NCI-H524 treated with DMSO at 0.1 percent for 48 hours (cell line): ENCODE data around the gene MRAS.
"Not testable (repeated sequence)": the region's sequence is repeated elsewhere in the genome, so short reads cannot be mapped to it uniquely, and the experiment has no call there.

Experiments used
- DNase-seq: peaks from one replicate; lab custom pipeline; 2025; lab: John Stamatoyannopoulos, UW

MRAS gene

DNA sequence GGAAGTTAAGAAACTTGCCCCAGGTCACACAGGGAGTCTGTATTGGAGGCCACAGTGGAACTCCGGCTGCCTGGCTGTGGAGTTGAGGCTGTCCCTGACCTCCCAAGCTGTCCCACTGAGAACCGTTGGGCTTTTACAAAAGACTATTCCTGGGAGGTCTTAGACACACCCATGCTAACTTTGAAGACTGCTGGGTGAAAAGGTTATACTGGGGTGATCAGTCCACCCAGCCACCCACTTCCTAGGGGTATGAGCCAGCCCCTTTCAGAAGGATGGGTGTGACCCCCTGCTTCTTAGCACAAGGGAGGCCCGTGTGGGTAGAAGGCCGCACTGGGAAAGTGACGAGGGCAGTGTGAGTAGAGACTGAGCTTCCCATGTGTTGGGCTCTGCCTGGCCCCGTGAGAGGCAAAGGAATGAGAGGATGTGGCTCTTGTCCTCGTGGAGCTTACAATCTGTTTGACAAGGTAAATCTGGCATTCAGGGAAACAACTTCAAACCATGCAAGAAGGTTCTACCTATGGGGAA, 19.0 kb downstream of the MRAS start:
- no peak for DNase-seq

DNA sequence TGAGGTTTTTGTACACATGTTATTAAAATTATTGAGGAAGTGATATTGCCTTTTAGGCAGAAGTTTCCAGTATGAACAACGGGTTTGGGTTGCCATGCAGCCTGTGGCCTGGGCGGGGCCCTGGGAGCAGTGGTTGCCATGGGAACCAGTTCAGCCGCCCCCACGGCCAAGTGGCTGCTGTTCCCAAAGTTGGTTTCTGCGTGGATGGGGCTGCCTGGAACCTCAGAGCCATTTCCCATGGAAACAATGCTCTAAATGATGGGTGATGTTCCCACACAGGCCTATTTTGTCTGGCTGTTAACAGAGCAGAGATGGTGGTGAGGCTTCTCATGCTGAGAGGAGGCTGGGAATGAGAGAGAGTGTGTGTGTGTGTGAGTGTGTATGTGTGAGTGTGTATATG, 19.5 kb downstream of the MRAS start:
- no peak for DNase-seq

DNA sequence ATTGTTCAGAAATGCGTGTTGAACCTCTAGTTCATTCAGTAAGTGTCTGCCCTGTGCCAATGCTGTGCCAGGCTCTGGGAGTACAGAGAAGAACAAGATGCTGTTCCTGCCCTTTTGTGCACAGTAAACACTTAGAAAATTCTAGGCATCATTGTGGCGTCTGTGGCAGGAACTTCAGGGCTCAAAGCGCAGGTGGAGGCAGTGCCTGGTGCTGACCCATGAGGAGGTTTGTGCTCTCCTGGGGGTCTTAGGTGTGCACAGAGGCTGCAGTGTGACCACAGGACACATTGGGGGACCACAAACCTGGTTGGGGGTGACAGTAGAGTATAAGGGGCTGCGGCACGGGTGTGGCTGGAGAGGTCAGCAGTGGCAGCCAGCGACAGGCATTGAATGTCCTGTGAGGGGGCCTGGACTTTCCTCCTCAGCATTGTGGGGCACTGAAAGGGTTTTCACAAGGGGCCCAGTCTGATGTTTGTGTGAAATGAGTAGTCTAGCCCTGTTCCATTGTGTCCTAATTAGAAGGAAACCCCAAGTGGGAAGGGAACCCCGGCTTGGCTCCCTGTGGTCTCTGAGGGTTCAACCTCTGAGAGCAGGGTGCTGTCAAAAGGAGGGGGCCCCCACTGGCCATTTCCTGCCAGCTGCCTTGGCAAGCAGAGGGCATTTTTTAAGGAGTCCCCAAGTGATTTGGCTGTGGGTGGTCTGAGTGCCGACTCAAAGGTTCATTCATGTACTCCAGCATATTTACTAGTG, 20.9 kb downstream of the MRAS start:
- no peak for DNase-seq

DNA sequence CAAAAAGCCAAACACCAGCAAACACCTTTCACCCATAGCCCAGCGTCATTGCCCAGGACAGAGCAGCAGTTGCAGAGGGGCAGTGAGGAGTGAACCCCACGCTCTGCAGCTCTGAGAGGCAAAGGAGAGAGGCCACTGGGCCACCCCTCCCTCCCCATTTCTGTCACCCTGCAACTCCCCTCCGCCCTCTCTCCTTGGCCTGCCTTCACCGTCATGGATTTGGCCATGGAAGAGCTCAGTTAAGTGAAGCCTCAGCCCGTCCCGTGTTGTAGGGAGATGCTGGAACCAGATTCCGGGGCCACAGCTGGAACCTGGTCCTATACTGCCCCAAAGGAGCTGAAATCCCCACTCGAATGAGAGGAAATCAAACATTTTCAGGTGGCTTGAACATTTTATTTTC, 21.9 kb downstream of the MRAS start:
- DNase-seq: no peak

DNA sequence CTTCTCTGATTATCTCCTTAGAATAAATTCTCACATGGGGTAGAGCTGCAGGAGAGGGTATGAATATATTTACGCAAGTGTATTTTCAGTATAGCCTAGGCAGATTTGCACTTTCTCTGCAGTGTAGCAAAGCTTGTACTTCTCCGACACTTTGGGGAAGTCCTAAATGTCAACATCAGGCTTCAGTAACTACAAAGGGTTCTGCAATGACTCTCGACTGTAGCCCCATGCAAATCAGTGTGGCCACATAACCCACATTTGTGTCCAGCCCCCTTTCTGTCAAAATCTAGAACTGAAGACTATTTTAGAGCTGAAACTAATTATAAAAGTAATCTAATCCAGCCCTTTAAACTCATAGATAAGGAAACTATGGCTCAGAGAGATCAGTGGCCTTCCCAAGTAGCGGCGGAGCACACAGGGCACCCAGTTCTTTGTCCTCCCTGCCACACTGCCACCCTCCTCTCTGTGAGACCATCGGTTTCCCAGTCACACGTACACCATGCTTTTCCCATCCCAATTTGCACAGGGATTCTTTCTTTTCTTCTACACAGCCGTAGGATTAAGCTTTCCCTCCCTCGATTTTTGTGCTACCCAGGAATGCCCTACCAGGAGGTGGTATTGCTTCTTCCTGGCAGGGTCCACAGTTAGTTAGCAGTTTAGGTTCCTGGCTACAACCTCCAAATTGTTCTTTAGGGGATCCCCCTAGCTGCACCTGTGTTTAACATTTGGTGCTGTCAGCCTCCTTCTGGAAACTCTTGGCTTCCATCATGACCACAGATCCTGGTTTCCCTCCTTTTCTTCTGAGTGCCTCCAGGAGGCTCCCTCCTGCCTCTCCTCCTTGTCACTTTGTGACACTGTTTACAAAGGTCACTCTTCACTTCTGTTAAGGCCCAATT, 22.9 kb downstream of the MRAS start:
- DNase-seq: no peak

DNA sequence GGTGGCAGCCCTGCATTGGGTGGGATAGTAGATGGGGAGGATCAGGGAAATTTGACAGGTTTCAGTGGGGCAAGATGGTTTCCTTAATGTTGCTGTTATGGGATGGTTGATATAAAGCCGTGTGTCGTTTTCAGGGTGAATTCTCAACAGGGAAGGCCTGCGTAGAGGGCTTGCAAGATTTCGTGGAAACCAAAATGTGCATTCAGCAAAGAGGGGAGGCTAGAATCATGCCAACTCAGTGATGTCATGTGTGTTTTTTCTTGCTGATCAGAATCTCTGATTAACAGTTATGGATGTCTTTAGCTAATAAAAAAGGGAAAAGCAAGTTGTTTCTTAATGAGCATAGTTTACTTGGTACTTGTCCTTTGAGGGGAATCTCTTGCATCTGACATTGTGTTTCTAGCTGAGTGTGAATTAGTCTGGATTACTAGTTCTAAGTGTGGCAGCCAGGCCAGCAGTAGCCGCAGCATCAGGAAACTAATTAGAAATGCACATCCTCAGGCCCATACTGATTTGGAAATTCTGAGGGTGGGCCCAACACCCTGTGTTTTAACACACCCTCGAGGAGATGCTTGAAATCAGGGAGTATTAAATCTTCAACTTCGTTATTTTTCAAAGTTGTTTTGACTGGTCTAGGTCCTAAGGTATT, 24.8 kb downstream of the MRAS start:
- no peak for DNase-seq

DNA sequence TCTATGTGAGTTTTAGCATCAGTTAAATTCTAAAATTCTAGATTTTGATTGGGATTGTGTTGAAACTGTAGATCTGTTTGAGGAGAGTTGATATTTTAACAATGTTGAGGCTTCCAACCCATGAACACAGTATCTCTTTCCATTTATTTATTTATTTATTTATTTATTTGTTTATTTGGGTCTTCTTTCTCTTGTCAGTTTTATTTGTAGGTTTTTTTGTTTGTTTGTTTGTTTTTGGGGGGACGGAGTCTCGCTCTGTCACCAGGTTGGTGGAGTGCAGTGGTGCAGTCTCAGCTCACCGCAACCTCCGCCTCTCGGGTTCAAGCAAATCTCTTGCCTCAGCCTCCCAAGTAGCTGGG, 25.3 kb downstream of the MRAS start:
- no peak for DNase-seq

DNA sequence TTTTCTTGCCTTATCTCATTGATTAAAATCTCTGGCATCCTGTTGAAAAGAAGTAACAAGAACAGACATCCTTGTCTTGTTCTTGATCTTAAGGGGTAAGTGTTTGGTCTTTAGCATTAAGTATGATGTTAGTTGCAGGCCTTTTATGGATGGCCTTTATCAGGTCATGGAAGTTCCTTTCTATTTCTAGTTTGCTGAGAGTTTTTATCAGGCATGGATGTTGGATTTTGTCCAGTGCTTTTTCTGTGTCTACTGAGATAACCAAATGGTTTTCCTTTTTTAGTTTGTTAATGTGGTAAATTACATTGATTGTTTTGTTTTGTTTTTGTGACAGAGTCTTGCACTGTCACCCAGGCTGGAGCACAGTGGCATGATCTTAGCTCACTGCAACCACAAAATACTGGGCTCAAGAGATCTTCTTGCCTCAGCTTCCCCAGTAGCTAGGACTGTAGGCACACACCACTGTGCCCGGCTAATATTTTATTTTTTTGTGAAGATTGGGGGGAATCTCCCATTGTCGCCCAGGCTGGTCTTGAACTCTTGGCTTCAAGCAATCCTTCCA, 26.3 kb downstream of the MRAS start:
- no peak for DNase-seq

DNA sequence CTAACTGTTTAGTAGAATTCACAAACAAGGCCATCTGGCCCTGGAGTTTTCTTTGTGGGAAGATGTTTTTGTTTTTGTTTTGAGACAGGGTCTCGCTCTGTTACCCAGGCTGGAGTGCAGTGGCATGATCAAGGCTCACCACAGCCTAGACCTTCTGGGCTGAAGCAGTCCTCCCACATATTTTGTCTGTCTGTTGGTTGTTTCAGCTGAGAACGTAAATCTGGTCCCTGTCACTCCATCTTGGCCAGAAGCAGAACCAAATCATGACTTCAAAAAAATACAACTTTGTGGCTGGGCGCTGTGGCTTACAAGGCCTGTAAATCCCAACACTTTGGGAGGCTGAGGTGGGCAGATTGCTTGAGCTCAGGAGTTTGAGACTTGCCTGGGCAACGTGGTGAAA, 27.1 kb downstream of the MRAS start:
- DNase-seq: no peak

DNA sequence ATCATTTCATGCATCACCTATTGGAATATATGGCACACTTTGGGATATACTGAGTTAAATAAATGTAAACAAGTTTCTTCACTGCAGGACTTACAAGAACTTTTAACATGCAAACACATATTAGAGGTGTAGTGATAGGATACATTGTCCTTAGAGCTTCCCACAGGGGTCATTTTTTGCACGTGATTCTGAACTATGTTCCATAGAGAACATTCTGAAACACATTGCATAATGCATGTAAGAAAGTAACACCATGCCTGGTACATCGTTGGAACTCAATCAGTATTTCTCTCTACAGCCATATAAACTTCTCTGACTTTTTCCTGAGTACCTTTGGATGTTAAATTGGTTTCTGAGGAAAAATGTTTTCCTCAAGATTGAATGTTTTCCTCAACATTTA, 28.3 kb downstream of the MRAS start:
- no peak for DNase-seq

DNA sequence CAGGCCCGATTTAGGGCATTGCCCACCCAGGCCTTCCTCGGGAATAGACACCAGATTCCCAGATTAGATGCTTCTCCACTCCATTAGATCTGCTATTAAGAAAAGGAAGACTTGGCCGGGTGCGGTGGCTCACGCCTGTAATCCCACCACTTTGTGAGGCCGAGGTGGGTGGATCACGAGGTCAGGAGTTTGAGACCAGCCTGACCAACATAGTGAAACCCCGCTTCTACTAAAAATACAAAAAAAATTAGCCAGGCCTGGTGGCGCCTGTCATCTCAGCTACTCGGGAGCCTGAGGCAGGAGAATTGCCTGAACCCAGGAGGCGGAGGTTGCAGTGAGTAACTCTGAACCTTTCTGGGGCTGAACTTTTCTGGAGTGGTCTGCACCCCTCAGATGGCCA, 28.8 kb downstream of the MRAS start:
- DNase-seq: not testable (repeated sequence)

DNA sequence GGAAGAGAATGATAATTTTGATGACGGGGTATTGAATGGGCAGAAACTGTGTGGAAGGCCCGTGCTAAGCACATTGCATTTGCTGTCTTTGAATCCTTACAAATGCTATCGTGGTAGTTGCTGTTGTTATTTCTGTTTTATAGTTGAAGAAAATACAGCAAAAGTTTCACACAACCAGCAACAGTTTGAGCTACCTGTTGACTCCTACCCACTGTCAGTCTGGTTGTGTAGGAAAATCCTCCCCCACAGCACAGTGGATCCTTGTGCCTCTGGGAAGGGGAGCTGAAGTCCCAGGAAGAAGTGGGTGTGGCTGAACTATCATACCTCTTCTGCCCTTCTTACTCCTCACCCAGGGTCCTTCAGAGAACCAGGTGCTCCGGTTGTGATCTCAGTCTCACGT, 29.4 kb downstream of the MRAS start:
- DNase-seq: no peak

DNA sequence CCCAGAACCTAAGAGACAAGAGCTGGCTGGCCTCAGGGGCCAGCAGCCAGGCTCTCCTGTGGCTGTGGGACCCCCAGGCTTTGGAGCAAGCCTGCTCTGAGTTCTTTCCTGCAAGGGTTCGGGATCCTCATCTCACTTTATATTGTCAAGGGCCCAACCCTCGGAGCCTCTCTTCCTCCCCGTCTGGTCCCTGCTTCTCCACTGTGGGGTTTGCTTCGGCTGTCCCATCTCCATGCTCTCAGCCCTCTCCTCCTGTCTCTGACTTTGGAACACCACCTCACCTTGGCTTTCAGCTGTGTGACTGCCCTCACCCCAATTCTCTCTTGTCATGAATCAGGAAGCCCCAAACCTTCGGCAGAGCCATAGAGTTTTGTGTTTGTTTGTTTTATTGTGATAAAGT, 30.0 kb downstream of the MRAS start:
- DNase-seq: no peak

DNA sequence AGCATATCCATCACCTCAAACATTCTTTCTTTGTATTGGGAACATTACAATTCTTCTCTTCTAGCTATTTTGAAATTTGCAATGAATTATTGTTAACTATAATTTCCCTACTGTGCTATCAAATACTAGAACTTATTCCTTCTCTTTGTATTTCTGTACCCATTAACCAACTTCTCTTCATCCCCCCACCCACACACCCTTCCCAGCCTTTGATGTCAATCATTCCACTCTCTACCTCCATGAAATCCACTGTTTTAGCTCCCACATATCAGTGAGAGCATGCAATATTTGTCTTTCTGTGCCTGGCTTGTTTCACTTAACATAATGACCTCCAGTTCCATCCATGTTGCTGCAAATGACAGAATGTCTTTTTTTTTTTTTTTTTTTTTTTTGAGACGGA, 30.6 kb downstream of the MRAS start:
- DNase-seq: no peak

DNA sequence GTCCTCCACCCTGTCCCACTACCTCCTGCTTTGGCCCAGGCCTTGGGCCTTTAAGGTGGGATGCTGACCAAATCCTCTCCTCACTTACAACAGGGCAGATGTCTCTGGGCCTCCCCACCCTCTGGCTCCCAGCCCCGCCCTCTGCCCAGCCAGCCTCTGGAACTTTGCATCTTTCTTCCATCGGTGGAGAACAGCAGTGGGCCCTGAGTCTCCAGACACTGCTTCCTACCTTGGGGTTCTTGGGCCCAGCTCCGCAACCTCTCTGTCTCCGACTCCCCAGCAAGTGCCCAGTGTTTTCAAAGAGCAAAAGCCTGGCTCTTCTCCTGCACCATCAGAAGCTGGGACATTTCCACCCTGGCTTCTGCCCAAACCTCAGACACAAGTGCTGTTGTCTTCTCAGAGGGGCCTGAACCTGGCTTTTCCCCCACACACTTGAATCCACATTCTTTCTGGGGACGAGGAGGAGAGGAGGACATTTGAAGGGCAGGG, 33.1 kb downstream of the MRAS start:
- no peak for DNase-seq

DNA sequence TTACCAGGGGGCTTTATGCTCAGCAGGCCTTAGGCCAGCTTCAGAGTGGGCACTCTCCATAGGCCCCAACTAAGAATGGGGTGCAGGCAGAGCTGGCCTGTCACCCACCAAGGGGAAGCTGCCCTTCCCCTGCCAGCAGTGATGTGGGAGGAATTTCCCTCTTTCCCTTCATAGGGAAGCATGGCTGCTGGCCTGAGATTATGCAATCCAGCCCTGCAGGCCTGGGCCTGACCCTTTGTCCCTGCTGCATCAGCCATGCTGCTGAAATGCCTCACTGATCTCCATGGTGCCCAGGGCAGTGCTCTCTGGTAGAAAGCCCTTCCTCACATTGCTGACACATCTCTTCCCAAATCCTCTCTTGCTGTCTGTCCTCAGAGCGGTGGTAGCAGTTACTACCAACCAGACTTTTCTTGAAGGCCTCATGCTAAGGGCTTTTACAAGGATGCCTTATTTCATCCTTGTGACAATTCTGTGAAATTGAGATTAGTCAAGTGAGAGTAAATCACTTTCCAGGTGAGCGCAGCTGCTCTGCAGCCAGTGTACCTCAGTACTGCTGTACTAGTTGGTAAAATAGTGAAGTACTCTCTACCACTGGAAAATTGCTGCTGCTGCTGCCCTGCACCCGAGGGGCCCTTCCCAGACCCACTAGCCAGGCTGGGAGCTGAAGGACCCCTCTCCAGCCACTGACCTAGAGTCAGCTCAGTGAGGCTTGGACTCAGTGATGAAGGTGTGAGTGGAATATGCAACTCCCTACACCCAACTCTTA, 33.8 kb downstream of the MRAS start:
- DNase-seq: no peak

DNA sequence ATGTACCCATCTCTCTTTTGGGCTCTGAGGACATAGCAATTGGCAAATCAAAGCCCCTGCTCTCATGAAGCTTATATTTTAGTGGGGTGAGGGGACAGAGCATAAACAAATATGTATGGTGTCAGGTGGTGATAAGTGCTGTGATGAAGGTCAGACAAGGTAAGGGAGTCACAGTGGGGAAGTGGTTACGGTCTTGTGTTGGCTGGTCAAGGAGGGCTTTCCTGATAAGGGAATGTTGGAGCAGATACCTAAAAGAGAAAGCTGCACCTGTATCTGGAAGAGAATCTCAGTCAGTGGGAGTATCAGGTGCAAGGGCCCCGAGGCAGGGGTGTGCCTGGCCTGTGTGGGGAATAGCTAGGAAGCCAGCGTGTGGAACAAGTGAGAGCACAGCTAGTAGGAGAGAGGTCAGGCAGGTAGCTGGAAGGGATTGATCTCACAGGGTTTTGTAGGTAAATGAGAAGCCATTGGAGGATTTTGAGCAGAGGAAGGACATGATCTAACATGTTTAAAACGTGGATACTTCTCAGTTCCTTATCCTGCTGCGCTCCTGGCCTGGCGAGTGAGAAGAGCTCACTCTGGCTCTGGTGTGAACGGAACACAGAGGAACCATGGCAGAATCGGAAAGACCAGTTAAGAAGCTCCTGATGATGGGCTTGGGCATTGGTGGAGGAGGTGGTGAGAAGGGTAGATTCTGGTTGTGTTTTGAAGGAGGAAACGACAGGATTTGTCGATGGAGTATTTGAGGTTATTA, 35.5 kb downstream of the MRAS start:
- DNase-seq: no peak

DNA sequence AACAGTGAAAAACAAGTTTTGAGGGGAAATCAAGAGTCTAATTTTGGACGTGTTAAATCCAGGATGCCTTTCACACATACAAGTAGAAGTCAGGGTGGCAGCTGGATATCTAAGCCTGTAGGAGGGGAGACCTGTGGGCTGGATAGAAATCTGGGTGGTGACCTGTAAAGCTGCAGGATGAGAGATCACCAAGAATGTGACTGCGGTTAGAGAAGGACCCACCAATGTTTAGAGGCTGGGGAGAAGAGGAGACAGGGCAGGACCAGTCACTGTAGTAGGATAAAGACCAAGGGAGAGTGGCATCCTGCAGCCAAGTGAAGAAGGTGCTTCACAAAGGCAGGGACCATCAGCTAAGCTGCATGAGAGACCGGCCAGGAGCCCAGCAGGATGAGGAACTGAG, 36.2 kb downstream of the MRAS start:
- DNase-seq: no peak

DNA sequence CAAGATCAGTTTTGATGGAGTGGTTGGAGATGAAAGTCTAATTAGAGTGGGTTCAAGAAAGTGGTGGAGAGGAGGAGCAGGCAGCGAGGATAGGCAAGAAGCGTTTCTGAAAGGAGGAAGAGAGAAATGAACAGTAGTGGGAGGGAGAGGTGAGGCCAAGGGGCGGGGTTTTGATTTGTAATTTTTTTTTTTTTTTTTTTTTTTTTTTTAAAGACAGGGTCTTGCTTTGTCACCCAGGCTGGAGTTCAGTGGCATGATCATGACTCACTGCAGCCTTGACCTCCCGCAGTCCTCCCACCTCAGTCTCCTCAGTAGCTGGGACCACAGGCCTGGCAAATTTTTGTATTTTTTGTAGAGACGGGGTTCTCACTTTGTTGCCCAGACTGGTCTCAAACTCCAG, 36.6 kb downstream of the MRAS start:
- DNase-seq: no peak

DNA sequence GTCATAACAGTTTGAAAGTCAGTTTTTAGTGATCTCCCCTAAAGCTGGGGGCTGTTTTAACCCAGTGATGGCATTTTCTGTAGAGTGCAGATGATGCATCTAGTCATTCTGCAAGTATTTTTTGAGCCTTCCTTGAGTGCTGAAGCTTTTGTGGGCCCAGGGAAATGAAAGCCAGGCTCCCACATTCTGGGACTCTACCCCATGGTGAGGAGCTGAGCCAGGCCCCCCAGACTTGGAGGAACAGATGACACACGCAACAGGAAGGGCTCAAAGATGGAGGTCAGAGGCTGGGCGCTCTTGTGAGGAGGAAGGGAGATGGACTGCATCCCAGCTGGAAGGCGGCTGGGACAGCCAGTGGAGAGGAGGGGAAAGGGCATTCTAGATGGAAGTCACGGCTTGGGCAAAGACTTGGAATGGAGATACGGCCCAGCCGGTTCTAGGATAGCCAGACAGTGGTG, 40.8 kb downstream of the MRAS start:
- DNase-seq: no peak
